Measurements from ENCODE around the gene IQCE. TPM values are rescaled to one million over a fixed set of nuclear protein-coding genes. Genes with fewer than 3 reads are reported as not detected.

Gene IQCE
- total and polyA plus RNA-seq, 11 donors = 5.0 to 14.1 (median 10.3) TPM

- ATAC-seq (no peak), DNase-seq (no peak)
- Histone ChIP-seq H3K4me3 (no peak overlapping the region), H3K4me1 (peaks cover 14 to 63% (median 46%) of the 10 kb centered on the region in 12 donors), H3K9me3 (no peaks in the 10 kb centered on the region), H3K27ac (peak overlapping the region in 1 of 12 donors; percentile 1), H3K27me3 (no peaks in the 10 kb centered on the region), H3K36me3 (peaks cover 0 to 19% (median 8%) of the 10 kb centered on the region in 9 donors)
- TF ChIP-seq POLR2A (IDR thresholded peaks at IDR 0.05) (no peak), CTCF (IDR thresholded peaks at IDR 0.05) (no peak)
- intact Hi-C loops (cut with DNase I) = loop anchor here in 3 of 10 donors (5.0 kb wide), 1 partner anchor 37 kb away; no protein-coding TSS in a partner anchor
- 82 to 100% (median 89%) methylated on average over 1 to 6 of the region's 6 CpGs for WGBS, 4 donors
These were observed 85.4 kb downstream of the IQCE start for GRCh38 chr7:2644220-2644561.

GRCh38 chr7:2644562-2645273, 85.9 kb downstream of the IQCE start:
- no peak for TF ChIP-seq POLR2A (IDR thresholded peaks at IDR 0.05)
- no peak for TF ChIP-seq CTCF (IDR thresholded peaks at IDR 0.05)
- no peaks in the 10 kb centered on the region for H3K27me3 ChIP-seq
- peak in 2 of 4 donors; percentile 3 to 25 for ATAC-seq
- intact Hi-C loops (cut with DNase I) = loop anchor here in 4 of 10 donors (5.0 kb wide), 2 partner anchors 37 to 42 kb away; no protein-coding TSS in a partner anchor
- peaks cover 0 to 24% (median 8%) of the 10 kb centered on the region in 9 donors for H3K36me3 ChIP-seq
- peak in 2 of 5 donors; percentile 76 for DNase-seq
- peaks cover 14 to 57% (median 42%) of the 10 kb centered on the region in 12 donors for H3K4me1 ChIP-seq
- H3K9me3 ChIP-seq = no peaks in the 10 kb centered on the region
- WGBS, 4 donors = 64 to 80% (median 71%) methylated on average over 8 to 18 of the region's 18 CpGs
- H3K4me3 ChIP-seq = peak overlapping the region in 1 of 12 donors; percentile 12
- H3K27ac ChIP-seq = peak overlapping the region in 2 of 12 donors; percentile 1 to 58

GRCh38 chr7:2645274-2645868, 86.6 kb downstream of the IQCE start:
- Histone ChIP-seq H3K27me3 (no peaks in the 10 kb centered on the region), H3K4me3 (peak overlapping the region in 1 of 12 donors; percentile 12), H3K27ac (peak overlapping the region in 1 of 12 donors; percentile 58), H3K36me3 (peaks cover 0 to 30% (median 8%) of the 10 kb centered on the region in 9 donors), H3K4me1 (peaks cover 14 to 51% (median 40%) of the 10 kb centered on the region in 12 donors), H3K9me3 (no peaks in the 10 kb centered on the region)
- ATAC-seq (no peak), DNase-seq (peak in 1 of 5 donors; percentile 68)
- intact Hi-C loops (cut with DNase I) = loop anchor here in 1 of 10 donors (5.0 kb wide), 1 partner anchor 43 kb away; no protein-coding TSS in a partner anchor
- TF ChIP-seq POLR2A (IDR thresholded peaks at IDR 0.05) = no peak
- TF ChIP-seq CTCF (IDR thresholded peaks at IDR 0.05) = no peak
- WGBS, 4 donors = 59 to 73% (median 66%) methylated on average over 11 to 14 of the region's 14 CpGs

GRCh38 chr7:2646336-2646679, 87.5 kb downstream of the IQCE start:
- intact Hi-C loops (cut with DNase I) = loop anchor here in 1 of 10 donors (5.0 kb wide), 1 partner anchor 44 kb away; no protein-coding TSS in a partner anchor
- Histone ChIP-seq H3K27me3 (no peaks in the 10 kb centered on the region), H3K4me1 (peaks cover 7 to 41% (median 30%) of the 10 kb centered on the region in 12 donors), H3K4me3 (no peak overlapping the region), H3K9me3 (no peaks in the 10 kb centered on the region), H3K27ac (no peak overlapping the region), H3K36me3 (peaks cover 0 to 30% (median 8%) of the 10 kb centered on the region in 9 donors)
- TF ChIP-seq POLR2A (IDR thresholded peaks at IDR 0.05) (no peak), CTCF (IDR thresholded peaks at IDR 0.05) (no peak)
- no peak for ATAC-seq
- WGBS, 4 donors = 78 to 93% (median 89%) methylated on average over 3 to 10 of the region's 10 CpGs
- no peak for DNase-seq
